Measurements from ENCODE around the gene COCH.

DNA sequence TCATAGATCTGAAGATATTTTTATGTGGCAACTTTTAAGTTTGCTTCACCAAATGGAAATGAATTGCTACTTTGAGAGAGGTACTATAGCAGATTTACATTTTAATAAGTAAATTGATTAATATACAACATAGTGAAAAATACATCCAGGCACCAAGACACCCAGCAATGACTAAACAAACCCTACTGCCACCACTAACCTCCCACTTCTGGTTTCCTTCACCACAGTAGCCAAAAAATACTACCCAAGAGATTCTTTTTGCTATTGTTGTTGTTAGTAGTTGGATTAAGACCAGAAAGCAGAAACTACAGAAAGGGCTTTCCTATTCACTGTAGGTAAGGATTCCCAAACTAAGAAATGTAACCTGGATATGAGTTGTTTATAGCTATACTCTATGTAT, 54.1 kb downstream of the COCH start:
- TF ChIP-seq, protein P1, sequence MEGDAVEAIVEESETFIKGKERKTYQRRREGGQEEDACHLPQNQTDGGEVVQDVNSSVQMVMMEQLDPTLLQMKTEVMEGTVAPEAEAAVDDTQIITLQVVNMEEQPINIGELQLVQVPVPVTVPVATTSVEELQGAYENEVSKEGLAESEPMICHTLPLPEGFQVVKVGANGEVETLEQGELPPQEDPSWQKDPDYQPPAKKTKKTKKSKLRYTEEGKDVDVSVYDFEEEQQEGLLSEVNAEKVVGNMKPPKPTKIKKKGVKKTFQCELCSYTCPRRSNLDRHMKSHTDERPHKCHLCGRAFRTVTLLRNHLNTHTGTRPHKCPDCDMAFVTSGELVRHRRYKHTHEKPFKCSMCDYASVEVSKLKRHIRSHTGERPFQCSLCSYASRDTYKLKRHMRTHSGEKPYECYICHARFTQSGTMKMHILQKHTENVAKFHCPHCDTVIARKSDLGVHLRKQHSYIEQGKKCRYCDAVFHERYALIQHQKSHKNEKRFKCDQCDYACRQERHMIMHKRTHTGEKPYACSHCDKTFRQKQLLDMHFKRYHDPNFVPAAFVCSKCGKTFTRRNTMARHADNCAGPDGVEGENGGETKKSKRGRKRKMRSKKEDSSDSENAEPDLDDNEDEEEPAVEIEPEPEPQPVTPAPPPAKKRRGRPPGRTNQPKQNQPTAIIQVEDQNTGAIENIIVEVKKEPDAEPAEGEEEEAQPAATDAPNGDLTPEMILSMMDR (IDR thresholded peaks at IDR 0.05), result no peak
- no peak for TF ChIP-seq POLR2A (IDR thresholded peaks at IDR 0.05)

Measured in body of pancreas (tissue), 4 donors.